Measurements from ENCODE around the gene GNG13.
"Not testable (repeated sequence)": the region's sequence is repeated elsewhere in the genome, so short reads cannot be mapped to it uniquely, and the experiment has no call there.

GNG13 gene

GRCh38 chr16:776824-777223 is 23.7 kb downstream of the GNG13 start:
- no peak for DNase-seq

GRCh38 chr16:776298-776697 is 24.2 kb downstream of the GNG13 start:
- not testable (repeated sequence) for DNase-seq

- no peak for DNase-seq
Observed at GRCh38 chr16:775236-775796, 25.2 kb downstream of the GNG13 start.

DNA sequence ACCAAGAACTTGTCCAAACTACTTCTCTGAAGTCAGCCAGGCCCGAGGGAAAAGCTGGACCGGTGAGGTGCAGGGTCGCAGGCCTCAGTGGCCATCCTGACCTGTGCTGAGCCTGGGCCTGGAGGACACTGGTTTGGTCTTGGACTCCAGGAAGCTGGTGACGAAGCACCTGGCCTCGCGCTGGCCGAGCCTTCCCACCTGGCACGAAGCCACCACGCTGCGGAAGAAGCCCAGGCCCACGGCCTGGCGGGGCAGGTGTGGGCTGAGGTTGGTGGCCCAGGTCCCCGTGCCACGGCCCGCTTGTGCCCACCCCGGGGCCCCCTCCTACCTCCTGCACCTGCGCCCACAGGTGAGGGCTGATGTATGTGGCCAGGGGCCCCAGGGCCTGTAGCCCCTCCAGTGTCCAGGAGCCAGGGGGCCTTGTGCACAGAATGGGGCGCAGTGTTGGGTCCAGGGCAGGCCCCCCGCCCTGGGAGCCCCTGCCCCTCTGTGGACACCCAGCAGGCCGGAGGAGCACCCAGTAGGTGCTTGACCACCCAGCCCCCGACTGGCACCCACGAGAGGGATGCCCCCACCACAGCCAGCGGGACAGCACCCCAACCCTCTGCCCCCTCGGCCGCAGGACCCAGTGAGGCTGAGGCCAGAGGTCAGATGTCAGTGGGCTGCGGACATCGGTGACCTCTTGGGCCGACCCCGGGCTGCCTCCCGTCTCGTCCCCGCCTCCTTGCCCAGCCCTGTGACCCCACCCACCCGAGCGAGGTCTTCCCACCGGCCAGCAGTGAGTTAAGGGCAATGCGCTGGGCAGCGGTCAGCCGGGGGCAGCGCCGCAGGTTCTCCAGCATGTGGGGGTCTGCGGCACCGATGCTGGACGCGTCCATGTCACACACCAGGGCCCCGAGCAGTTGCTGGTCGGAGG is 26.2 kb downstream of the GNG13 start:
- DNase-seq = no peak

DNA sequence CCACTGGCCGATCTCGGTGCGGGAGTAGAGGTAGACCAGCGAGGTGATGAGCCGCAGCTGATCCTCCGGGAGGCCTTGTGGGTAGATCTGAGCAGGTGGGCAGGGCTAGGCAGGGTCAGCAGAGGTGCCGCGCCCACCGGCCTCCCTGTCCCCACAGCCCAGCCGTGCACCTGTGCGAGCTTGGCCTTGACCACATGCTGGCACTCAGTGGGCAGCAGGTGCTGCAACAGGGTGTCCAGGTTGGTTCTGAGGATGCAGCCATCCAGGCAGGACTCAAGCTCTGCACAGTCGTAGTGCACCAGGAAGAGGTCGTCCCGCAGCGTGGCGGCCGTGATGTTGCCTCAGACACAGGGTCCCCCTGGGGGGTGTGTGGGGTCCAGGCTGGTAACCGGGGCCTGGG is 27.6 kb downstream of the GNG13 start:
- DNase-seq = no peak

GRCh38 chr16:770411-770810 is 30.1 kb downstream of the GNG13 start:
- no peak for DNase-seq

DNA sequence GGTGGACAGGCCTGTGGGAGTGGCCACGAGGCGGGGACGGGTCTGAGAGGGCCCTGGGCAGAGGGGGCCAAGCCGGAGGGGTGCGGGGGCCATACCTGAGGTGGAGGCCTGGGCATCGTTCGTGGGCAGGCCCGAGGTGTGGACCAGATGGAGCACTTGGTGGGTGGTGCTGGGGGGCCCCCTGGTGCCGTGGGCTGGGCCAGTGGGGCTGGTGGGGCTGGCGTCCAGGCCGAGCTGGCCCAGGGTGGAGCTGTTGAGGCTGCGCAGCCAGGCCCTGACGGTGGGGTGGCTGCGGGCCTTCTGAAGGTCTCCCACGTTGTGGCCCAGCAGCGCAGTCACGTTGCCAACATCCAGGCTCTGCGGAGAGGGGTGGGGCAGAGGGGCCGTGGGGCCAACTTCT is 30.6 kb downstream of the GNG13 start:
- no peak for DNase-seq

DNA sequence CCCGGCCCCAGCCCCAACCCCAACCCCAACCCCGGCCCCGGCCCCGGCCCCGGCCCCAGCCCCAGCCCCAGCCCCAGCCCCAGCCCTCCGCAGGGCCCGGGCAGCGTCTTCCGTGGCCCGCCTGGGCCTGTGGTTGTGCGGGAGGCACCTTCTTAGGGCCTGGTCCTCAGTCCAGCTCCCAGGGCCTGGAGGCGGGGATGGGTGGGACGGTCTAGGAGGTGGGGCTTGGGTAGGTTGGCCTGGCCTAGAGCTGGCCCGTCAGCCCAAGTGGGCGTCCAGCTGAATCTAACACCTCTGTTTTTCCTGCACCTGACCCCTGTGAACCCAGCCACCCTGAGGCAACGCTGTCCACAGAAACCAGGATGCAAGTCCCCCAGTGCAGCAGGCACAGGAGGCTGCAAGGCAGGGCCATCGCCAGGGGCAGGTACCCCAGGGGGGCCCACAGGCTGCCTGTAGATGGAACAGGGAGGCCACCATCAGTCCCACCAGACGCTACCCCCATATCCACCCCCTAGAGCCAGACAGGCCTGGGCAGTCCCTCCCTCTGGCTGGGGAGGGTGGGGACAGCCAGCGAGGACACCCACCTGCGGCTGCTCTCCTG is 31.2 kb downstream of the GNG13 start:
- no peak for DNase-seq

DNA sequence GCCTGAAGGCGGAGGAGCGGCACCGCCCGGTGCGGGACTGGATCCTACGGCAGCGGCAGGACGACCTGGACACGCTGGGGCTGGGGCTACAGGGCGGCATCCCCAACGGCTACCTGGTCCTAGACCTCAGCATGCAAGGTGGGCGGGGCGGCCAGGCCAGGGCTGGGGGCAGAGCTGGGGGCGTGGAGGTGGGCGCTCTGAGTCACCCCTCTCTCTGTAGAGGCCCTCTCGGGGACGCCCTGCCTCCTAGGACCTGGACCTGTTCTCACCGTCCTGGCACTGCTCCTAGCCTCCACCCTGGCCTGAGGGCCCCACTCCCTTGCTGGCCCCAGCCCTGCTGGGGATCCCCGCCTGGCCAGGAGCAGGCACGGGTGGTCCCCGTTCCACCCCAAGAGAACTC is 32.1 kb downstream of the GNG13 start:
- no peak for DNase-seq

DNA sequence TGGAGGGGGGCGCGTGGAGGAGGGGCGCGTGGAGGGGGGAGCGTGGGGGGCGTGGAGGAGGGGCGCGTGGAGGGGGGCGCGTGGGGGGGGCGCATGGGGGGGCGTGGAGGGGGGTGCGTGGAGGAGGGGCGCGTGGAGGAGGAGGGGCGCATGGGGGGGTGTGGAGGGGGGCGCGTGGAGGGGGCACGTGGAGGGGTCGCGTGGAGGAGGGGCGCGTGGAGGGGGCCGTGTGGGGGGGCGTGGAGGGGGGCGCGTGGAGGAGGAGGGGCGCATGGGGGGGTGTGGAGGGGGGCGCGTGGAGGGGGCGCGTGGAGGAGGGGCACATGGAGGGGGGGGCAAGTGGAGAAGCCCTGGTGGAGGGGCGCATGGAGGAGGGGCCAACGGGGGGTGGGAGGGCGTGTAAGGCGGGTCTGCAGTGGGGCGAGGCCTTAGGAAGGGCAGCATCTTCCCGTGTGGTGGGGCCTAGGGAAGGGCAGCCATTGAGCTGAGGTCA is 32.7 kb downstream of the GNG13 start:
- no peak for DNase-seq

DNA sequence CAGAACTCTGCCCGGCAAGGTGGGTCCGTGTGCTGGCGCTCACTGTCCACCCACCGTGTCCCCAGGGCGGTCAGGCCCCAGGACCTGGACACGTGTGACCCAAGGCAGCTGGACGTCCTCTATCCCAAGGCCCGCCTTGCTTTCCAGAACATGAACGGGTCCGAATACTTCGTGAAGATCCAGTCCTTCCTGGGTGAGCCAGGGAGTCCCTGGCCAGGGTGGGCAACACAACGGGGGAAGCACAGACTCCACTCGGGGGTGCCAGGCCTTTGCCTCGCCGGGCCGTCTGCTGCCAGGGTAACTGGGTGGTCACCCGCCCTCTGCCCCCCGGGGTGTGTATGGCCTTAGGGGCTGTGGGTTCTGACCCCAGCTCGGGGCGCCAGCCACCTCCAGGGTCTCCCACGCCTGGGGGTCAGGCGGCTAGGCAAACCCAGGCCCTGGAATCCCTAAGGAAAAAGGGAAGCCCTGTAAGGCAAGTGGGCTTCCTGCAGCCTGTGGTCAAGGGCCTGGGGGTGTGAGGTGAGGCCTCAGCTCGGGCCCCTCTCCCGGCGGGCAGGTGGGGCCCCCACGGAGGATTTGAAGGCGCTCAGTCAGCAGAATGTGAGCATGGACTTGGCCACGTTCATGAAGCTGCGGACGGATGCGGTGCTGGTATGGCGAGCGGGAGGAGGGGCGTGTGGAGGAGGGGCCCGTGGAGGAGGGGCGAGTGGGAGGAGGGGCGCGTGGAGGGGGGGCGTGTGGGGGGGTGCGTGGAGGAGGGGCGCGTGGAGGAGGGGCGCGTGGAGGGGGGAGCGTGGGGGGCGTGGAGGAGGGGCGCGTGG is 33.5 kb downstream of the GNG13 start:
- no peak for DNase-seq

DNA sequence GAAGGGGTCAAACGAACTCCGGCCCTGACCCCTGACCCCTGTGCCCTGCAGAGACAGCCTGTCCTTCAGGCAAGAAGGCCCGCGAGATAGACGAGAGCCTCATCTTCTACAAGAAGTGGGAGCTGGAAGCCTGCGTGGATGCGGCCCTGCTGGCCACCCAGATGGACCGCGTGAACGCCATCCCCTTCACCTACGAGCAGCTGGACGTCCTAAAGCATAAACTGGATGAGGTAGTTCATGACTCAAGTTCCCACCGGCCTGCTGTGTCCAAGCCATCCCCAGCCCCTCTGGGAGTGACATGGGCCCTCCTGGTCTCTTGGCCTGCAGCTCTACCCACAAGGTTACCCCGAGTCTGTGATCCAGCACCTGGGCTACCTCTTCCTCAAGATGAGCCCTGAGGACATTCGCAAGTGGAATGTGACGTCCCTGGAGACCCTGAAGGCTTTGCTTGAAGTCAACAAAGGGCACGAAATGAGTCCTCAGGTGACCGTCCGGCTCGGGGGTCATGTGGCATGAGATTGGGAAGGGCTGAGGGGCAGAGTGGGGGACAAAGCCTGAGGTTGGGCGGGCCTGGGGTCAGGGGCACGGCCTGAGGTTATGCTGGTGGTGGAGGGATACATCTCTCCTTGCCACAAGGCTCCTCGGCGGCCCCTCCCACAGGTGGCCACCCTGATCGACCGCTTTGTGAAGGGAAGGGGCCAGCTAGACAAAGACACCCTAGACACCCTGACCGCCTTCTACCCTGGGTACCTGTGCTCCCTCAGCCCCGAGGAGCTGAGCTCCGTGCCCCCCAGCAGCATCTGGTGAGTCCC is 34.3 kb downstream of the GNG13 start:
- no peak for DNase-seq

DNA sequence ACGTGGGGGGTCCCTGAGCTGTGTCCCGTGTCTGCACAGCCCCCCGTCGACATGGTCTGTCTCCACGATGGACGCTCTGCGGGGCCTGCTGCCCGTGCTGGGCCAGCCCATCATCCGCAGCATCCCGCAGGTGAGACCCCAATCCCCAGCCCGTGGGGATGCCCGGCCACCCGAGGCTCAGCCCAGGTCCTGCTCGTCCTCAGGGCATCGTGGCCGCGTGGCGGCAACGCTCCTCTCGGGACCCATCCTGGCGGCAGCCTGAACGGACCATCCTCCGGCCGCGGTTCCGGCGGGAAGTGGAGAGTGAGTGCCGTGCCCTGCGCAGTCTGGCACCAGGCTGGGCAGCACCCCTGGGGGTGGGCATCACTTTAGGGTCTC is 35.1 kb downstream of the GNG13 start:
- no peak for DNase-seq

DNA sequence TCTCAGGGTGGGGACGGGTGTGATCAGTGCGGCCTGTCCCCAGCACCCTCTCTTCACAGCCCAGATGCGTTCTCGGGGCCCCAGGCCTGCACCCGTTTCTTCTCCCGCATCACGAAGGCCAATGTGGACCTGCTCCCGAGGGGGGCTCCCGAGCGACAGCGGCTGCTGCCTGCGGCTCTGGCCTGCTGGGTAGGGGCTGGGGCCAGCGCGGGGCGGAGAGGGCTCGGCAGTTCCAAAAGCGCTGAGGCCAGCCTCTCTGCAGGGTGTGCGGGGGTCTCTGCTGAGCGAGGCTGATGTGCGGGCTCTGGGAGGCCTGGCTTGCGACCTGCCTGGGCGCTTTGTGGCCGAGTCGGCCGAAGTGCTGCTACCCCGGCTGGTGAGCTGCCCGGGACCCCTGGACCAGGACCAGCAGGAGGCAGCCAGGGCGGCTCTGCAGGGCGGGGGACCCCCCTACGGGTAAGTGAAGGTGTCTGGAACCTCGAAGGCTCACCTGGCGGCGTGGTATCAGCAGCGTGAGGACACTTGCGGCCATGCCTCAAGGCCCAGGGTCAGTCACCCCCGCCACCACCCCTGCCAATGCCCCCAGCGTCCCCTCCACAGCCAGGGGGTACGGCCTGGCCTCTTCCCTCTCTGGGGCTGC is 35.6 kb downstream of the GNG13 start:
- DNase-seq = no peak

- no peak for DNase-seq
Observed at GRCh38 chr16:764184-764750, 36.3 kb downstream of the GNG13 start.

- DNase-seq = no peak
Observed at GRCh38 chr16:763369-764183, 37.0 kb downstream of the GNG13 start.

DNA sequence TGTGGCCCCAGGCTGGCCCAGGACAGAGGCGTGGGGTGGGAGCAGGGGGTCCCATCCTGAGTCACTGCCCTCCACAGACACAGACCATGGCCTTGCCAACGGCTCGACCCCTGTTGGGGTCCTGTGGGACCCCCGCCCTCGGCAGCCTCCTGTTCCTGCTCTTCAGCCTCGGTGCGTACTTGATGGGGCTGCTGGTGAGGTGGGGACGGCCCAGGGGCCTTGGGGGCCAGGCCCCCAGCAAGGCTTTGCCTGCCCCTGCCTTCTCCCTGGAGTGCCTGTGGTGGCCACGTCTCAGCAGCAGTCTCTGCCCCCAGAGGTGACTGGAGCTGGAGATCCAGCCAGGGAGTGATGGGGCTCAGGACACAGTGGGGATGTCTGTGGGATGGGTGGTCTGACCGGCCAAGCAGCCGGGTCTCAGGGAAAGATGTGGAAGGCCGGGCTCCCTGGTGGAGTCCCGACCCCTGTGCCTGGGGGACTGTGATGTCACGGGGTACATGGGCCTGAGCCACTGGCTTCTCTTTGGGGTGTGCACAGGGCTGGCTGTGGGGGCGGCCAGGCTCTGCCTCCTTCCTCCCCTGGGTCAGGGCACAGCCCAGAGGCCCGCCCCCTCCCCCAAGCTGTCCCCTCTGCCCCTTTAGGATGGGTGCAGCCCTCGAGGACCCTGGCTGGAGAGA is 37.8 kb downstream of the GNG13 start:
- no peak for DNase-seq

GRCh38 chr16:761625-762513 is 38.7 kb downstream of the GNG13 start:
- DNase-seq = no peak

Data from activated CD4-positive, alpha-beta T cell treated with anti-CD3 and anti-CD28 coated beads for 1 hour (primary cell).